H9 (cell line): ENCODE results near the gene EIF1AD. TPM values are rescaled to one million over a fixed set of nuclear protein-coding genes. Genes with fewer than 3 reads are reported as not detected.
"Not testable (repeated sequence)": the region's sequence is repeated elsewhere in the genome, so short reads cannot be mapped to it uniquely, and the experiment has no call there.

Source experiments
- DNase-seq: peaks from one replicate; pipeline ENCODE4 v3.0.0-alpha.2; 2017
- H2AFZ ChIP-seq: one replicate; pipeline ENCODE4 v1.6.1; 2013; ENCODE audit warnings: mild to moderate bottlenecking, low read length, control low read depth, moderate library complexity
- H2AK5ac ChIP-seq: 2 replicates; pipeline ENCODE4 v1.6.1; 2013; ENCODE audit warnings: low read length, control low read depth, mixed read lengths; ENCODE audit not compliant: insufficient read length
- H2BK120ac ChIP-seq: one replicate; pipeline ENCODE4 v1.6.1; 2013; ENCODE audit warnings: low read depth, mild to moderate bottlenecking, low read length, control low read depth, inconsistent platforms; ENCODE audit not compliant: poor library complexity, severe bottlenecking
- H2BK12ac ChIP-seq: 2 replicates; pipeline ENCODE4 v1.6.1; 2013; ENCODE audit warnings: low read length, control low read depth, mixed read lengths, low read depth; ENCODE audit not compliant: insufficient read length
- H2BK15ac ChIP-seq: 2 replicates; pipeline ENCODE4 v1.6.1; 2013; ENCODE audit warnings: low read depth, low read length, control low read depth
- H2BK20ac ChIP-seq: one replicate; pipeline ENCODE4 v1.6.1; 2013; ENCODE audit warnings: low read depth, mild to moderate bottlenecking, low read length, control low read depth, inconsistent platforms; ENCODE audit not compliant: poor library complexity, severe bottlenecking
- H2BK5ac ChIP-seq: 2 replicates; pipeline ENCODE4 v1.6.1; 2013; ENCODE audit warnings: low read length, control low read depth, mixed read lengths; ENCODE audit not compliant: insufficient read length
- H3K14ac ChIP-seq: 2 replicates; pipeline ENCODE4 v1.6.1; 2013; ENCODE audit warnings: low read length, control low read depth; ENCODE audit not compliant: insufficient read depth
- H3K18ac ChIP-seq: 2 replicates; pipeline ENCODE4 v1.6.1; 2013; ENCODE audit warnings: low read depth, mild to moderate bottlenecking, mixed read lengths, low read length, control low read depth; ENCODE audit not compliant: insufficient read length
- H3K23ac ChIP-seq: 2 replicates; pipeline ENCODE4 v1.6.1; 2013; ENCODE audit warnings: low read length, control low read depth, mixed read lengths, low read depth; ENCODE audit not compliant: insufficient read length
- H3K23me2 ChIP-seq: 2 replicates; pipeline ENCODE4 v1.6.1; 2013; ENCODE audit warnings: low read depth, mild to moderate bottlenecking, mixed read lengths, low read length, control low read depth; ENCODE audit not compliant: insufficient read length, poor library complexity, severe bottlenecking
- H3K27ac ChIP-seq: 2 replicates; pipeline ENCODE4 v1.5.1; 2013; ENCODE audit warnings: low read length, control low read depth, mixed read lengths, low read depth; ENCODE audit not compliant: insufficient read length
- H3K27me3 ChIP-seq: 2 replicates; pipeline ENCODE4 v1.6.1; 2013; ENCODE audit warnings: low read length, control low read depth, inconsistent platforms; ENCODE audit not compliant: insufficient read depth
- H3K4ac ChIP-seq: 2 replicates; pipeline ENCODE4 v1.6.1; 2013; ENCODE audit warnings: low read depth, mild to moderate bottlenecking, control low read depth, inconsistent platforms, low read length, moderate library complexity
- H3K4me1 ChIP-seq: 2 replicates; pipeline ENCODE4 v1.6.1; 2013; ENCODE audit warnings: low read length, control low read depth, inconsistent platforms; ENCODE audit not compliant: insufficient read depth
- H3K4me2 ChIP-seq: 2 replicates; pipeline ENCODE4 v1.6.1; 2013; ENCODE audit warnings: low read length, control low read depth, mixed read lengths; ENCODE audit not compliant: insufficient read length, insufficient read depth
- H3K56ac ChIP-seq: 2 replicates; pipeline ENCODE4 v1.6.1; 2013; ENCODE audit warnings: low read depth, mild to moderate bottlenecking, mixed read lengths, low read length, control low read depth; ENCODE audit not compliant: insufficient read length
- H3K79me1 ChIP-seq: 2 replicates; pipeline ENCODE4 v1.6.1; 2013; ENCODE audit warnings: low read depth, mild to moderate bottlenecking, moderate library complexity, low read length, control low read depth, inconsistent platforms; ENCODE audit not compliant: insufficient read depth, poor library complexity, severe bottlenecking
- H3K79me2 ChIP-seq: 2 replicates; pipeline ENCODE4 v1.6.1; 2013; ENCODE audit warnings: low read length, control low read depth, inconsistent platforms; ENCODE audit not compliant: insufficient read depth
- H3K9ac ChIP-seq: 2 replicates; pipeline ENCODE4 v1.6.1; 2013; ENCODE audit warnings: low read length, control low read depth, mixed read lengths; ENCODE audit not compliant: insufficient read length; ENCODE audit errors: extremely low read depth
- H3K9me3 ChIP-seq: one replicate; pipeline ENCODE4 v1.6.1; 2013; ENCODE audit warnings: low read depth, low read length, inconsistent platforms; ENCODE audit not compliant: control insufficient read depth
- H3T11ph ChIP-seq: one replicate; pipeline ENCODE4 v1.6.1; 2013; ENCODE audit warnings: mild to moderate bottlenecking, low read length, control low read depth, inconsistent platforms
- H4K20me1 ChIP-seq: one replicate; pipeline ENCODE4 v1.6.1; 2013; ENCODE audit not compliant: control insufficient read depth, insufficient read length, insufficient read depth
- H4K5ac ChIP-seq: 2 replicates; pipeline ENCODE4 v1.6.1; 2013; ENCODE audit warnings: low read depth, mild to moderate bottlenecking, mixed read lengths, low read length, control low read depth; ENCODE audit not compliant: insufficient read length
- H4K8ac ChIP-seq: replicated peaks from 2 replicates; pipeline ENCODE4 v1.6.1; 2013; ENCODE audit warnings: low read length, control low read depth, mixed read lengths, low read depth; ENCODE audit not compliant: insufficient read length
- H4K91ac ChIP-seq: 2 replicates; pipeline ENCODE4 v1.6.1; 2013; ENCODE audit warnings: low read depth, mild to moderate bottlenecking, moderate library complexity, mixed read lengths, low read length, control low read depth; ENCODE audit not compliant: insufficient read length
- H3K27ac Mint-ChIP-seq, 3 experiments: 2 replicates in 2 of 3; 3 replicates in 1 of 3; pipeline ENCODE4 v1.8.0; 2020 to 2021; ENCODE audit warnings: mixed read lengths in 3 of 3, mild to moderate bottlenecking in 1 of 3, moderate library complexity in 1 of 3
- H3K27me3 Mint-ChIP-seq: 2 replicates; pipeline ENCODE4 v1.8.0; 2021; ENCODE audit warnings: low read depth, mild to moderate bottlenecking, moderate library complexity, mixed read lengths
- H3K36me3 Mint-ChIP-seq, 3 experiments: 2 replicates in 2 of 3; 3 replicates in 1 of 3; pipeline ENCODE4 v1.8.0; 2020 to 2021; ENCODE audit warnings: low read depth in 3 of 3, mixed read lengths in 3 of 3; ENCODE audit not compliant: insufficient read depth in 1 of 3
- H3K4me1 Mint-ChIP-seq, 2 experiments: 2 replicates each; pipeline ENCODE4 v1.8.0; 2020; ENCODE audit warnings: mixed read lengths in 2 of 2
- H3K4me3 Mint-ChIP-seq, 2 experiments: 2 replicates in 1 of 2; 3 replicates in 1 of 2; pipeline ENCODE4 v1.8.0; 2020 to 2021; ENCODE audit warnings: mild to moderate bottlenecking in 2 of 2, mixed read lengths in 2 of 2, moderate library complexity in 1 of 2
- H3K9me3 Mint-ChIP-seq, 2 experiments: 2 replicates in 1 of 2; 3 replicates in 1 of 2; pipeline ENCODE4 v1.8.0; 2020; ENCODE audit warnings: mild to moderate bottlenecking in 2 of 2, mixed read lengths in 2 of 2, moderate library complexity in 1 of 2
- CTCF ChIP-seq: fragments of 200-600 bp; sonication (generic); conservative IDR thresholded peaks from 3 replicates; pipeline ENCODE4 v1.8.0; 2021; ENCODE audit warnings: antibody characterized with exemption, mild to moderate bottlenecking
- WGBS: extraction: QIAGEN DNeasy Blood & Tissue Kit; methylation state at CpG from one replicate; pipeline ENCODE4 v1.1.7; 2013; ENCODE audit warnings: missing lambda C conversion rate, low lambda C conversion rate, mixed read lengths; ENCODE audit not compliant: insufficient read length; ENCODE audit errors: extremely low coverage; 5-methylcytosine and 5-hydroxymethylcytosine counted together
- total RNA-seq: library from RNA; stranded (reverse); gene quantifications from 2 replicates; pipeline ENCODE4 v1.2.1, GENCODE V29; 2021

The EIF1AD gene
- total RNA-seq, 1 experiment from 2014 or later: 46.7 TPM

GRCh38 chr11:65952052-65952521 lies 49.9 kb downstream of the EIF1AD start:
- H2BK5ac ChIP-seq: no peak overlapping the region

GRCh38 chr11:65951641-65952040 lies 50.3 kb downstream of the EIF1AD start:
- not testable (repeated sequence) for H3K23me2 ChIP-seq, H3K27ac ChIP-seq, H3T11ph ChIP-seq, H2AK5ac ChIP-seq, H2AFZ ChIP-seq, H3K4me3 Mint-ChIP-seq, H3K9ac ChIP-seq, H2BK12ac ChIP-seq, H3K18ac ChIP-seq, H3K4ac ChIP-seq, H2BK15ac ChIP-seq, H3K14ac ChIP-seq, H4K8ac ChIP-seq, H3K4me1 Mint-ChIP-seq, H4K20me1 ChIP-seq, H4K91ac ChIP-seq, H3K9me3 Mint-ChIP-seq, H3K9me3 ChIP-seq, H3K56ac ChIP-seq, H2BK20ac ChIP-seq, H3K79me2 ChIP-seq, H3K79me1 ChIP-seq, H2BK5ac ChIP-seq, H3K4me2 ChIP-seq, H2BK120ac ChIP-seq, H3K27me3 ChIP-seq, H3K23ac ChIP-seq, H3K4me1 ChIP-seq, DNase-seq, H4K5ac ChIP-seq, H3K27me3 Mint-ChIP-seq
- no CpG with 5 or more reads among the region's 3 CpGs for WGBS
- H3K36me3 Mint-ChIP-seq: peaks cover 0 to 22% (median 2%) of the 10 kb centered on the region in 3 experiments; a peak in 4 of 7 replicates
- peak overlapping the region in 1 of 3 experiments; percentile 44; a peak in 1 of 7 replicates for H3K27ac Mint-ChIP-seq

More at GRCh38 chr11:65952052-65952521, 49.9 kb downstream of the EIF1AD start:
- Mint-ChIP-seq H3K27ac (peak overlapping the region in 1 of 3 experiments; percentile 44; a peak in 1 of 7 replicates), H3K36me3 (peaks cover 0 to 22% (median 2%) of the 10 kb centered on the region in 3 experiments; a peak in 4 of 7 replicates), H3K4me1 (peaks cover 3 to 5% of the 10 kb centered on the region in 2 experiments), H3K4me3 (no peak overlapping the region), H3K27me3 (peaks cover 4% of the 10 kb centered on the region), H3K9me3 (no peaks in the 10 kb centered on the region; a peak in 1 of 5 replicates)
- no peak overlapping the region for H3K4me2 ChIP-seq
- H4K5ac ChIP-seq: no peak overlapping the region
- H3K79me2 ChIP-seq: no peaks in the 10 kb centered on the region
- TF ChIP-seq CTCF: no peak
- H3K79me1 ChIP-seq: no peaks in the 10 kb centered on the region
- no peak overlapping the region for H3K27ac ChIP-seq
- no peak overlapping the region for H3K9ac ChIP-seq
- no peak overlapping the region for H2AFZ ChIP-seq
- no peak overlapping the region for H3K23ac ChIP-seq
- no peak overlapping the region for H4K8ac ChIP-seq
- no peak overlapping the region for H3T11ph ChIP-seq
- no peak overlapping the region for H3K56ac ChIP-seq
- no peaks in the 10 kb centered on the region for H3K9me3 ChIP-seq
- H4K20me1 ChIP-seq: no peaks in the 10 kb centered on the region
- H2BK15ac ChIP-seq: no peak overlapping the region
- H4K91ac ChIP-seq: no peak overlapping the region
- H3K27me3 ChIP-seq: no peaks in the 10 kb centered on the region
- no peak overlapping the region for H3K4ac ChIP-seq
- H2BK120ac ChIP-seq: no peak overlapping the region
- WGBS: no CpG with 5 or more reads among the region's 6 CpGs
- no peak overlapping the region for H3K14ac ChIP-seq
- H3K23me2 ChIP-seq: no peaks in the 10 kb centered on the region
- no peak overlapping the region for H2AK5ac ChIP-seq
- H3K18ac ChIP-seq: no peak overlapping the region
- no peak overlapping the region for H2BK12ac ChIP-seq
- no peak overlapping the region for H2BK20ac ChIP-seq
- DNase-seq: no peak
- H3K4me1 ChIP-seq: peaks cover under 1% of the 10 kb centered on the region; the same call in 1 of the 2 replicates
